Stimulated activated CD4-positive, alpha-beta T cell treated with anti-CD3 and anti-CD28 coated beads, Interleukin-2, amount 100 ng/mL, for 4 hours (primary cell): ENCODE data around the gene SMG6.
"Not testable (repeated sequence)": the region's sequence is repeated elsewhere in the genome, so short reads cannot be mapped to it uniquely, and the experiment has no call there.

Experiments
- DNase-seq: peaks from one replicate; pipeline ENCODE4 v3.0.0-alpha.2; 2020; ENCODE audit warnings: low read depth

The SMG6 gene

DNA sequence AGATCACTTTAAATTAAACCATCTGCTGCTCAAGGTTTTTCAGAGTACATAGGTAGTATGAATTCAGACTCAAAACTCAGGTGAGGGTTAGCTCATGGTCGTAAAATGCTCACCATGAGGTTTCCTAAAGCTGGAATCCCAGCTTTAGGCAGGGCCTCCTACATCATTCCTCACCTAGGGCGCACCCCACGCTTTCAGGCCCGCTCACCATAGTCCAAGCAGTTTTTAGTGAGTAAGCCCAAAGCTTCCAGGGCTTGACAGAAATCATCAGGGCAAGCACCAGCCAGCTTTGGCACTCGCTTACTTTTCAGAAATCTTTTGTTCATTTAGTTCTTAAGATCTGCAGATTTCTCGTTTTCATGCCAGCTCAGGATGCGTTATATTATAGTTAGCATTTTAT is 158.9 kb downstream of the SMG6 start:
- DNase-seq, result no peak

DNA sequence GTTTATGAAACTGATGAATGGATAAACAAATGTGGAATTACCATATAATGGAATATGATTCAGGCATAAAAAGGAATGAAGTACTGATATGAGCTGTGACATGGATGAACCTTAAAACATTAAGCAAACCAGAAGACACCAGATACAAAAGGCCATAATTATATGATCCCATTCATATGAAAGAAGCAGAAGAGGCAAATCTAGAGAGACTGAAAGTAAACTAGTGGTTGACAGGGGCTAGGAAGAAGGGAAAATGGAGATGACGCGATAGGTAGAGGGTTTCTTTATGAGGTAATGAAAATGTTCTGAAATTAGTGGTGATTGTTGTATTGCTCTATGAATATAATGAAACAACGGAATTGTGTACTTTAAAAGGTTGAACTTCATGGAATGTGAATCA is 160.3 kb downstream of the SMG6 start:
- no peak for DNase-seq

DNA sequence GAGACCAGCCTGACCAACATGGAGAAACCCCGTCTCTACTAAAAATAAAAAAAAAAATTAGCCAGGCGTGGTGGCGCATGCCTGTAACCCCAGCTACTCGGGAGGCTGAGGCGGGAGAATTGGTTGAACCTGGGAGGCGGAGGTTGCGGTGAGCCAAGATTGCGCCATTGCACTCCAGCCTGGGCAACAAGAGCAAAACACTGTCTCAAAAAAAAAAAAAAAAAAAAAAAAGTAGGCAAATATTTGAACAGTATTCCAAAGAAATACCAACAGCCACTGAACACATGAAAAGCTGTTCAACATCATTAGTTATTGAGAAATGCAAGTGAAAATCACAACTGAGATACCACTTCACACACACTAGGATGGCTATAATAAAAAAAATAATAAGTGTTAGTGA is 160.9 kb downstream of the SMG6 start:
- not testable (repeated sequence) for DNase-seq

DNA sequence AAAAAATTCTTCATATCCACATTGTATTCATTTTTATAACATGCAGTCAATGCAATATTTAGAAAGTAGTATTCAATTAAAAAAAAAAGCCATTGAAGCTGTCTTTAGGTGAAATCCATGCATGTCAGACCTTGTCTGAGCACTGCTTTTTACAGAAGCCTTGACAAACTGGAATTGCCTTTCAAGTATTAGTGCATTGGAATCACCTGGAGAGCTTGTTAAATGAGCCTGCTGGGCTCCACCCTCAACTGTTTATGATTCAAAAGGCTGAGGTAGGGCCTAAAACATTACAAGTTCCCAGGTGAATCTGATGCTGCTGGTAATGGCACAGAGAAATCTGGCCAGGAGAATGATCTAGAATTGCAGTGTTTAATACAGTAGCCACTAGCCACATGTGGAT is 162.9 kb downstream of the SMG6 start:
- no peak for DNase-seq

DNA sequence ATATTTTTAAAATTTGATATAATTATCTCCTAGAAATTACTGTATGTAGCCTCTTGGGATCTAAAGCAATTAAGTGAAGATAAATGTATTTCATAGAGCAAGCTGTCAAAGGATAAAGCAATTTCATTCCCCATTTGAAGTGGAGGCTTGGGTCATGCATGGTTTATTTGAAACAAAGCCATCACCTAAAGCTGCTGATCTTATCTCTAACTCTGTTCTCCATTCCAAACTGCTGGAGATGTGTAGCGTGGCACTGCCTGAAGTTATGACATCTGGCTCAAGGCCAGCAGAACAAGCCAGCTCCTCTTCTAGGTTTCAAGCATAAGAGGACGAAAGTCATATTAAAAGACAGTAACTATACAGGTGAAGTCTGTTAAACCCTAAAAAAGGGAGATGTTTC is 164.8 kb downstream of the SMG6 start:
- no peak for DNase-seq

DNA sequence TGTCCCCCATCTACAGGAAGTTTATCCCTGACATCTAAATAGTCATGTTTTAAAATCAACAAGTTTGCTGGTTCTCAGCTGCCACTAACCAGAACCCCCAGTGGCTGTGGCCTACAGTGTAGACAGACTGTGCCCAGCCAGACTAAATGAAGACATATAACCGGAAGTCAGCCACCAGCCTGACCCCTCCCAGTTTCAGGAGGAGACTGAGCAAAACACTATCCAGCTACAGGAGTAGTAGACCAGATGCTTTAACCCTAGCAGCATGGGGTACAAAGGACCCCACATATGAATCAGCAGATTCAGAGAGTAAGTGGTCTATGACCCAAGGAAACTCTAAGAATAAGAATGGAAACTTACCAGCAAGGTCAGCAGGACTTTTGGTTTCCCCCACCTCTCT is 165.3 kb downstream of the SMG6 start:
- DNase-seq, result no peak

DNA sequence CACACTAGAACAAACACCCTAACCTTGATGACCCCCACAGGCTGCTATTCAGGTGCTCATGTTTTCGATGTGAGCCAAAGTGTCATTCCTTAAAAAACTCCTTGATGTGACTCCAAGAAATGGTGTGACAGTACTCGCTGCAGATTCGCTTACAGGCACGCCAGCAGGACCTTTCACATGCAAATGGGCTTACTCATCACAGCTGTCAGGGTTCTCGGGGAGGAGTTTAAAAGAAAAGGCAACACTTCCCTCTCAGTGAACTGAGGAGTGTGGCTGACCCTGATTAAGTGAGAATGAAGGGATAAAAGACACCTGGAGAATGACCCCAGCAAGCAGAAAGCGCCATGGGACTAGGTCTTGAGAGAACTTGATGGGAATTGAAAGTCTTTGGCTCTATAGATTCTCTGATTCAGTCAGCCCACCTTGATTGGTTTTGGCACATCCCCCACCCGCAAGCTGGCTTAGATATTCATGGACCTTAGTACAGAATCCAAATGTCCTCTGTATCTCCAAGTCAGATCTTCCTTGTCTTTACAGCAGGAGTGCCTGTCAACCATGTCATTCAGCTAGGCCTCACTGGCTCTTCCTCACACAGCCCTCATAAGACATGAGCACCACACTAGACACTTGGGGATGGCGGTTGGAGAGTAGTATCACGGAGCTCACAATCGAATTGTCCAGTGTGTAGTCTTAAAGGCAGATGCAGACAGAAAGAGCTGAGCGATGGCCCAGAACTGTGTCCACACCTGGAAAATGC is 166.1 kb downstream of the SMG6 start:
- no peak for DNase-seq

DNA sequence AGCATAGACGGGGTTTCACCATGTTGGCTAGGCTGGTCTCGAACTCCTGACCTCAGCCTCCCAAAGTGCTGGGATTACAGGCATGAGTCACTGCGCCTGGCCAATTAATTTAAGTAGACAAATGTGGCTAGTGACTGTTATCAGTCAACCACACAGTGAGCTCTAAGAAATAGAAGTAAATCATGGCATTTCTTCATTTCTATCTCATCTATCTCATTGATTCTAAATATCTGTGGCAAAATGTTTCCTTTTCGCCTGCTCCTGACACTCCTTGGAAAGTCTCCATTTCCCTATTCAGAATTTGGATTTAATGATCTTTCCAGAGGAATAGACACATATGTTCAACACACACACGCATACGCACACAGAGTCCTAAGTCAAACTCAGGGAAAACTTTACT is 167.3 kb downstream of the SMG6 start:
- no peak for DNase-seq

DNA sequence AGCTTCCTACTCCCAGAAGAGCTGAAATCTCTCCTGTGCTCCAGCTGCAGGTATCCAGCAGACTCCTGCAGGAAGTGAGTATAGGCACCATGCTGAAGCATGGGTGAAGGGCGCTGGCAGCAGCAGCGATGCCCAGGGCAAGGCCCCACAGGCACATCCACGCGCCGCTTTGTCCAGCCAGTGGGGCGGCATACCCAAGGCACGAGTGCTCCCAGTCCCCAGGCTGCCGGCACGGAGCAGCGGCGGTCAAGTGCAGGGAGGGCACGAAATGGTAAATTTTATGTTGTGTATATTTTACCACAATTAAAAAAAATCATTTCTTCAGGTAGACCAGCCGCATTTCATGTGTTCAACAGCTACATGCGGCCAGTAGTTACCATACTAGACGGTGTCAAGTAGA is 175.6 kb downstream of the SMG6 start:
- DNase-seq, result no peak

DNA sequence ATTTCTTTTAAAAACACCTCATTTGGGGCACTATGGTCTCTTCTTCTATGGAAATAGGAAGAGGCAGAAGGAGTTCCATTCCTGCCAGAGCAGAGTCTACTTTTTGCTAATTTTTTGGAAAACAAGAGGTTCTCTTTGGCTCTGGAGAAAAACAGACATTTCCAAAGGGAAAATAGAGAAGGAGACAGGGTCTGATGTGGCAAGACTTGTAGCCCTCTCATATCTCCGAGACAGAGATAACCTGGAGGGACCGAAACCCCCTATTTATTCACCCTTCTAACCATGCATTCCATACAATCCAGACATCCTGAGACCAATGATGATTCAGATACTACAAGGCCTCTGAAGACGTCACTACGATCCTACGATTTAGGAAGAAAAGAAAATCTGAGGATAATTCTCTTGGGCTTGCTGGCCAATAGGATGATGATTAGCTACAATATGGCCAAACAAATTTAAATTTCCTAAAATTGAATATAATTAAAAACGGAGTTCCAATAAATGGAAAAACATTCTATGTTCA is 178.5 kb downstream of the SMG6 start:
- no peak for DNase-seq

DNA sequence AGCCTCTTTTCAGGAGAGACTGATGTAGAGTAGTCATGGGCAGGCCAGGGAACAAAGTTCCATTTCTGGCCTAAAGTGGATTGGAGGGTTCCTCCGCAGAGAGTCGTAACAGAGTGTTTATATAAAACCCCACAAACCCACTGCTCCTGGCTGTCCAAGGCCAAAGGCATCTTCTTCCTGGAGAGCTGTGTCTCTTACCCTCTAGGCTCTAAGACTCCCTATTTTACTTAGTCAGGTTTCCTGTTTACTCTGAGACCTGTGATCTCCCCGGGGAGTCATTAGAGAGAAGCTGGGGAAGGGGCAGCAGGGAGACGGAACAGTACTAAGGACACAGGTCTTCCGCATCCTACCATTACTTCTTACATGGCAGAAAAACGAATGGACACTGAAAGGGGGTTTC is 179.2 kb downstream of the SMG6 start:
- DNase-seq, result no peak

DNA sequence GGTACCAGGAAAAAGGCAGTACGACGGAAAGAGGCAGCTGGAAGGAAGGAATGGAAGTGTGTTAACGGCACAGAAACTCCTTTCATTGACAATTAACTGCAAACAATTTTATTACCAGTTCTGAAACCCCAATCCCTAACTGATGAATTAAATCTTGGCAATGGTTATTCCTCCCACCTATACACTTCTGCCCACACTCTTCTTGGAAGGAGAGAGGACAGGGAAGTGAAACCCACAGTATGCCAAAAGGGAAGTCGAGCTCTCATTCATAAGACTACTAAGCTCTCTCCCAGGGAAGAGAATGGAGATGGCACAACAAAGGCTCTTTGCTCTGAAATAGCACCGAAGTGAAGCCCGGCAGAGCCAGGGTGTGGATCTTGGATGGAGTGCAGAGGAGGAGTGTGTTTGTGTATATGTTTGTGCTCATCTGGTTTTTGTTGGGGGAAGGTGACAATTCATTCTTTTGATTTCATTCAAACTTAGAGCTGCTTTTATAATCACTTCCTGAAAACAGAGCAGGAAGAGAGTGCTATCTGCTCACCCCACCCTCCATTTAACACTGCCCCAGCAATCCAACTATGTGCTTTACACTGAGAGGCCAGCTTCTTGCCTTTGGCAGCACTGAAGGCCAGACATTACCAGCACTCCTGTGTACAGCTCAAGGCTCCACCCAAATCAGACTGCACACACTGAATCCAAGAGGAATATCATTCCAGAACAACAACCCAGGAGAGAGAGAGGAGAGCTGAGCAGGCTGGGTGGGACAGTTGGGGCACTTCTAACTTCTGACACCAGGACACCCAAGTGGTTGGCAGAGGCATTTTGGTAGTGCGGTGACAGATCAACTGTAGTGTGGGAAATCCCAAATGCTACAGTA is 180.0 kb downstream of the SMG6 start:
- no peak for DNase-seq

DNA sequence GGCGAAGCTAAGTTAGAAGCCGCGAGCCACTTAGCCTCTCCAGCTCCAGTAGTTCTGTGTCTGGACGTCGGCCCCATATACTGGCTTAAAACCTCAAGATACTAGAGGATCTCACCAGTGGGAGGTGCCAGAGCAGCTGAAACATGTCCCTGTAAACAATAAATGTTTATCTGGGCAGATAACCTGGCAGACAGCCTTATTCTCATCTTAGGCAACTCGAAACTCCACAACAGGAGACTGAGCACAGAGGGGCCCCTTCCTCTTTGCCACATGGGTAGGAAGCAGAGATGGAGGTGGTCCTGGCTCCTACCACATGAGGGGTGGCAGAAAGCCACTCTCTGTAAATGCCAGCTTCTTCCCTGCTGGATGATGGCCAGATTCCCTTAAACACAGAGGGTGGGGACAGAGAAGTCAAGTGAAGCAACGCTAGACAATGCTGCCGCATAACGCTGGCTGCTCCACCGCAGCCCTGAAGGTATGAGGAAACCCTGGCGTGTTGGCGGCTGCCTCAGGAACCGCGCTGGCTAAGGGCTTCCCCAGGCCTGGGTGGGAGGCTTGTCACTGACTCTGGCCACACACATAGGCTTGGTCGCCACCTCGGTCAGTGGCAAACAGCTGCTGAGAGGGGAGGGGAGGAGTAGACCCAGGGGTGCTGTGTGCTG is 180.8 kb downstream of the SMG6 start:
- DNase-seq, result no peak

DNA sequence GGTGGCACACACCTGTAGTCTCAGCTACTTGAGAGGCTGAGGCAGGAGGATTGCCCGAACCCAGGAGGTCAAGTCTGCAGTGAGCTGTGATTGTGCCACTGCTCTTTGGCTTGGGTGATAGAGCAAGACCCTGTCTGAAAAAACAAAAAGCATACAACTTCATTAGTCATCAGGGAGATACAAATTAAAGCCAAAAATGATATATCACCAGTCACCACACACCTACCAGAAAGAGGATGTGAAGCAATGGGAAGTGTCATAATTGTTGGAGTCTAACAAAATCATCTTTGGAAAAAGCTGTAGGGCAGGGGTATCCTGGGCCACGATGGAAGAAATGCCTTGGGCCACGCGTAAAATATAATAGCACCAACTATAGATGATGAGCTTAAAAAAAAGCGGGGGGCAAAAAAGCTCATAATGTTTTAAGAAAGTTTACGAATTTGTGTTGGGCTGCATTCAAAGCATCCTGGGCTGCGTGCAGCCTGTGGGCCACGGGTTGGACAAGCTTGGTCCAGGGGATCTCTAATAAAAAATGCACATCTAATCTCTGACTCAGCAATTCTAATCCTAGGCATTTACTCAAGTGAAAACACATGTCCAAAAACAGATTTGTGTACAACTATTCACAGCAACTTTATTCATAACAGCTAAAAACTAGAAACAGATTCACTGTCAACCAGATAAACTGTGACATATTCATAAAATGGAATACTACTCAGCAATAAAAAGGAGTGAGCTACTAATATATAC is 182.8 kb downstream of the SMG6 start:
- no peak for DNase-seq

DNA sequence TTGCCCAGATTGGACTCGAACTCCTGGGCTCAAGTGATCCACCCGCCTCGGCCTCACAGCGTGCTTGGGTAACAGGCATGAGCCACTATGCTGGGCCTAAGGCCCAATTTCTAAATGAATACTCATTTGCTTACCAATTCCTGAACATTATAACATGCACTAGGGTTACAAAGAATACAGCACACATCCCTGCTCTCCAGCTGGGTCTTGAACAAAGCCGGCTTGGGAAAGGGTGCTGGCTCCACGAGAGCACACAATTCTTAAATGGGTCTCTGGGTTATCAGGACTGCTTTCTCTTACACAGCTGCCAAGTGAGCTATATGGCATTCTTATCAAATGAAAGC is 190.3 kb downstream of the SMG6 start:
- DNase-seq, result no peak

DNA sequence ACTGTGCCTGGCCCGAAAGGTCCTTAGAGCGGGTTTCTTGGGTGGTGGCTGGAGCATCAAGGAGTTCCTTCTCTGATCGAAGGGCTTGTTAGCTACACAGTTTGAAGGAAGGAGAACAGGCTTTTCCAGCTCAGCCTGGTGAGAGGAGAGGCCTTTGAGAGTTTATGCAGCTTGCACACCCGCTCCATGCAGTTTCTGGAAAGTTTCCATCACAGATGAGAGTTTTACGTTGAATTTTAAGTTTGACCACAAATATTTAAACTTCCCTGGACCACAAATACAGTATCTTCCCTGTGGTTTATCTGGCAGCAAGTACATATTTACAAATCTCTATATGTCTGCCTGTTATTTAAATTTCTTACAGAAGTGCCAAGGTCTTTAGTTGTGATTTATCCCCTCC is 191.9 kb downstream of the SMG6 start:
- no peak for DNase-seq

DNA sequence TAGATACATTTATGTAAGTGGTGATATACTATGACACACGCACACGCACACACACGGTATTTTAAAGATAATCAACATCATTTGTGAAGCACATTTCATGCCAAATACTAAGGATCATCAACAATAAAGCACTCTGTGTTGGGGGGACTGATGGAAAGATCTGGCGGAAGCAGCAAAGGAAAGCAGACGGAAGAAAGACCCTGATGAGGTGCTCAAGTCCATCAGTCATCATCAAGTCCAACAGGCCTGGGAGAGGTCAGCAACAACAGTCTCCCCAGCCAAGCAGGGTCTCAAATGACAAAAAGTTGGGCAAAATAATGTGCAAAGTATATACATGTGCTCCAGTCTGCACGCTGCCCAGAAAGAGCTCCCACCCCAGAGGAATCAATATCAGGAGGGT is 193.1 kb downstream of the SMG6 start:
- DNase-seq, result no peak

DNA sequence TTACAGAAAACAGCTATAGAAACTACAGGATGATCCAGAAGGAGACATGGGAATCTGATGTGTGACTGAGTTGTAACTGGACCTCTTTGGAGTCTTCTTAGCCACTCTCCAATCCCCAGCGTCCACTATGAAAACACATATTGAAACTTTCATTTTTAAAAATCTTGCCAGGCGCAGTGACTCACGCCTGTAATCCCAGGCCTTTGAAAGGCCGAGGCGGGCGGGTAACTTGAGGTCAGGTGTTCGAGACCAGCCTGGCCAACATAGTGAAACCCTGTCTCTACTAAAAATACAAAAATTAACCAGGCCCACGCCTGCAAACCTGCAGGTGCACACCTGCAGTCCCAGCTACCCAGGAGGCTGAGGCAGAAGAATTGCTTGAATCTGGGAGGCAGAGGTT is 195.4 kb downstream of the SMG6 start:
- DNase-seq, result no peak

DNA sequence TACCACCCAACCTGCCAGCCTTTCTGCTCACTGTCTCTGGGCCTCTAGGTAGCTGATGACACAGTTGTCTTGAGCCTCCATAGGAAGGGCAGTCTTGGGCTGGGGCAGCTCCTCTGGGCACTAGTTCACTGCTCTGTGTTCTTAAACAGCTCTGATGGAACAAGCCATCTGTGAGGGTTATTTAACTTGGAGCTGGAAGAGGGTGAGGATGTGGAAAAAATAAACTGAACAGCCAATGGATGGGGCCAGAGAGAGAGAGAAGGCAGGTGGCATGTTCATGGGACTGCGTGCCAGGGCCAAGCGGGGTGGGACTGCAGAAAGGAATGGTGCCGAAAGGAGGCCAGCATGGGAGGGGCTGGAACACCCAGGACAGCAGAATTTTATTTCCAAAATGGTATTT is 196.1 kb downstream of the SMG6 start:
- no peak for DNase-seq

DNA sequence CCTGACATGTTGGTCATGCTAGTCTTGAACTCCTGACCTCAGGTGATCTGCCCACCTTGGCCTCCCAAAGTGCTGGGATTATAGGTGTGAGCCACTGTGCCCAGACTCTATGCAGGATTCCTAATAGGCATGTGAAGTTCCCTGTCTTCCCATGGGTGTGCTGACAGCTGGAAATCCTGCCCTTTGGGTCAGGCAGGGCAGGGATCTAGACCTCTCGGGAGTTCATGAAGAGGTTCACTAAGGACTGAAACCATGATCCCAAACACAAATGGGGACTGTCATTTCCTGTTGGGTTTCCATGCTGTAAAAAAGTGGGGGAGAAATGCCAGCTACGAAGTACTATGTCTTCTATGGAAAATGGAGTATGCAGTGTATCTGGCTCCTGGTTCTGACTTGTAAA is 196.5 kb downstream of the SMG6 start:
- no peak for DNase-seq

DNA sequence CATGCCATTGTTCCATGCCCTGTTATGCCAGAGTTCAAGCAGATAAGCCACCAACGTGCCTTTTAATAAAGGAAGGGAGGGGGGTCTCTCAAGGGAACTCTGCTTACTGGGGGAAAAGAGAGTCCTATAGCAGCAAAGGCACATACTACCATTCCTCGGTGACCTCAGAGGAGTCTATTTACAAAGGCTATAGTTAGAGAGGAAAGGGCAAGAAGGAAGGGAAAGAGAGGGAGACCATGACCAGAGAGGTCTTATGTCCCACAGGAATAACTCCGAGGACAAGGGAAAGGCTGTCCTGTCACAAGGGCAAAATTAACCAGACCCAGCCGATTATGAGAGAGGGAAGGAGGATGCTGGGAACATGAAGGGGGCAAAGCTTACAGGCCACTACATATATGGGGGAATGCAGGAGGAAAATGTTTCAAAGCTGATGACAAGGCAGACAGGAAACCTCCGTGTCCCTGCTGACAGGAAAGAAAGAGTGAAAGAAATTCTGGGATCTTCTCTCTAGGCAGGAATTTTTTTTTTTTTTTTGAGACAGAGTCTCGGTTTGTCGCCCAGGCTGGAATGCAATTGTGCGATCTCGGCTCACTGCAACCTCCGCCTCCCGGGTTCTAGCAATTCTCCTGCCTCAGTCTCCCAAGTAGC is 197.2 kb downstream of the SMG6 start:
- DNase-seq, result no peak

DNA sequence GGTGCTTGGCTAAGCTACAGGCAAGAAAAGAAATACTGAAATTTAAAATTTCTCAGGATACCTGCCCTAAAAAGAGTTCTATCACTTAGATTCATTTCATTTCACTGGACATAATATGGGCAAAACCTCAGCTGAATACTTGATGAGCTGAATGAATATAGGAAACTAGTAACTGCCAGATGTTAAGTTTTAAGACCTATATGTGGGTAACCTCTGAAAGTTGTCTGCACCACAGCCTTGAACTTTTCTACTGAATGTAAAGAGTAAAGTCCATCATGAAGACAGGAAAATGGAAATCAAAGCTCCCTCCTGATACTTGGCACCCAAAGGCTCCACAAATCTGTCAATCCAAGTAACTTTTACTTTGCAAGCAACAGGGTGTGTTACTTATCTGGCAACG is 197.9 kb downstream of the SMG6 start:
- DNase-seq, result no peak
